Measurements from ENCODE around the gene MAOB. TPM values are rescaled to one million over a fixed set of nuclear protein-coding genes. Genes with fewer than 3 reads are reported as not detected.
"Not testable (repeated sequence)": the region's sequence is repeated elsewhere in the genome, so short reads cannot be mapped to it uniquely, and the experiment has no call there.

MAOB gene
- polyA plus RNA-seq, 2 donors, result 1.6 to 7.5 TPM

DNA sequence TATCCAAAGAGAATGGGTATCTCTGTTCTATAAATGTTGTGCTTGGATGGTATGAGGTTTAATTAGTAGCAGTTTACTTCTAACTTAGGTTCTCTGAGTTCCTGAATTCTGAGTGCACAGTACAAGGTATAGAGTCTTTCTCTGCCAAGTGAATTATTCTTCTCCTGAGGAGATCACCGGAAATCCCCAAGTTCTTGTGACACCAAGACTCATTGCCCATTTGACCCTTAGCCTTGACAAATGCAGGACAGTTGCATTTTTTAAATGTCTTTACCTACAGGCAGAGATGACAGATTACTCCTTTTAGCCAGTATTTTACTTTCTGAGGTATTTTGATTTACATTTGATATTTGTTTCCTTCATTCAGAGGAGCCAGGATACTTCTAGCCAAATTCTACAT, 153.3 kb downstream of the MAOB start:
- no peaks in the 10 kb centered on the region for H3K9me3 ChIP-seq (ENCODE audit: control insufficient read depth in 2 of 2, insufficient read depth in 1 of 2, low read depth in 1 of 2, low read length in 1 of 2)
- 94 to 100% methylated on average over 1 of the region's 1 CpG for WGBS, 2 donors
- H3K27me3 ChIP-seq (ENCODE audit: control insufficient read depth in 1 of 2, insufficient read depth in 2 of 2, low read length in 2 of 2), result peaks cover 0 to 8% of the 10 kb centered on the region in 2 donors
- H3K4me1 ChIP-seq (ENCODE audit: control insufficient read depth in 2 of 2, insufficient read depth in 2 of 2, low read length in 1 of 2), result no peaks in the 10 kb centered on the region
- H3K36me3 ChIP-seq (ENCODE audit: control insufficient read depth in 2 of 2, insufficient read depth in 2 of 2, low read length in 1 of 2), result no peaks in the 10 kb centered on the region
- no peak overlapping the region for H3K27ac ChIP-seq (ENCODE audit: low read depth in 2 of 2, low read length in 1 of 2)
- H3K4me3 ChIP-seq (ENCODE audit: low read depth in 1 of 2, low read length in 2 of 2), result no peak overlapping the region

GRCh38 chrX:43728002-43728401, 154.2 kb downstream of the MAOB start:
- H3K4me3 ChIP-seq (ENCODE audit: low read depth in 1 of 2, low read length in 2 of 2), result no peak overlapping the region
- no peaks in the 10 kb centered on the region for H3K4me1 ChIP-seq (ENCODE audit: control insufficient read depth in 2 of 2, insufficient read depth in 2 of 2, low read length in 1 of 2)
- H3K9me3 ChIP-seq (ENCODE audit: control insufficient read depth in 2 of 2, insufficient read depth in 1 of 2, low read depth in 1 of 2, low read length in 1 of 2), result no peaks in the 10 kb centered on the region
- 60 to 74% methylated on average over 5 of the region's 5 CpGs for whole genome bisulfite sequencing, 2 donors
- H3K27me3 ChIP-seq (ENCODE audit: control insufficient read depth in 1 of 2, insufficient read depth in 2 of 2, low read length in 2 of 2), result peaks cover 0 to 3% of the 10 kb centered on the region in 2 donors
- H3K27ac ChIP-seq (ENCODE audit: low read depth in 2 of 2, low read length in 1 of 2), result no peak overlapping the region
- H3K36me3 ChIP-seq (ENCODE audit: control insufficient read depth in 2 of 2, insufficient read depth in 2 of 2, low read length in 1 of 2), result no peaks in the 10 kb centered on the region

DNA sequence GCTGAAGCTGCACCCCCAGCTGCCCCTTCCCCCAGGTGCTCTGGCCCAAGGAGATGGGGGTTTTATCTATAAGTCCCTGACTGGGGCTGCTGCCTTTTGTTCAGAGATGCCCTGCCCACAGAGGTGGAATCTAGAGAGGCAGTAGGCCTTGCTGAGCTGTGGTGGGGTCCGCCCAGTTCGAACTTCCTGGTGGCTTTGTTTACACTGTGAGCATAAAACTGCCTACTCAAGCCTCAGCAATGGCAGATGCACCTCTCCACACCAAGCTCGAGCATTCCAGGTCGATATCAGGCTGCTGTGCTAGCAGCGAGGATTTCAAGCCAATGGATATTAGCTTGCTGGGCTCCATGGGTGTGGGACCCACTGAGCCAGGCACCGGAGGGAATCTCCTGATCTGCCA, 155.0 kb downstream of the MAOB start:
- 86 to 87% methylated on average over 6 of the region's 6 CpGs for WGBS, 2 donors

GRCh38 chrX:43725227-43725626, 157.0 kb downstream of the MAOB start:
- WGBS, 2 donors, result 66 to 89% methylated on average over 5 of the region's 5 CpGs
- not testable (repeated sequence) for H3K4me3 ChIP-seq (ENCODE audit: low read depth in 1 of 2, low read length in 2 of 2); H3K9me3 ChIP-seq (ENCODE audit: control insufficient read depth in 2 of 2, insufficient read depth in 1 of 2, low read depth in 1 of 2, low read length in 1 of 2)

More for the DNA sequence above, 155.0 kb downstream of the MAOB start:
- H3K27me3 ChIP-seq (ENCODE audit: control insufficient read depth in 1 of 2, insufficient read depth in 2 of 2, low read length in 2 of 2); H3K9me3 ChIP-seq (ENCODE audit: control insufficient read depth in 2 of 2, insufficient read depth in 1 of 2, low read depth in 1 of 2, low read length in 1 of 2); H3K27ac ChIP-seq (ENCODE audit: low read depth in 2 of 2, low read length in 1 of 2); H3K4me1 ChIP-seq (ENCODE audit: control insufficient read depth in 2 of 2, insufficient read depth in 2 of 2, low read length in 1 of 2); H3K36me3 ChIP-seq (ENCODE audit: control insufficient read depth in 2 of 2, insufficient read depth in 2 of 2, low read length in 1 of 2); H3K4me3 ChIP-seq (ENCODE audit: low read depth in 1 of 2, low read length in 2 of 2): not testable (repeated sequence)

DNA sequence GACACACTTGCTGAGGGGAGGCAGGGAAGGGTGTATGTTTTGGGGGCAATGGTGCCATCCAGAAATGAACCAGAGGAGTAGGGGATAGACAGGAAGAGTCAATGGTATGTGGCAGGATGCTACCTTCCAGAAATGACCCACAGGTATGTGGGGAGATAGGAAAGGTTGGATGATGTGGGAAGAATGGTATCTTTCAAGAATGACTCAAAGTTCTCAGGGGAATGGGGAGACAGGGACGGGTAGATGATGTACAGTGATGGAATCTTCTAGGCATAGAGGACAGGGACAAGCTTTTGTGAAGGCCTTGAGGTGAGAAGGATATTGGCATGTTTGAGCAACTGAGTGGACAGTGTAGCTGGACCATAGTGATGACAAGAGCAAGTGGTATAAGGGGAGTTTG, 161.3 kb downstream of the MAOB start:
- Histone ChIP-seq H3K9me3 (ENCODE audit: control insufficient read depth in 2 of 2, insufficient read depth in 1 of 2, low read depth in 1 of 2, low read length in 1 of 2) (peaks cover 0 to 2% of the 10 kb centered on the region in 2 donors), H3K4me1 (ENCODE audit: control insufficient read depth in 2 of 2, insufficient read depth in 2 of 2, low read length in 1 of 2) (no peaks in the 10 kb centered on the region), H3K4me3 (ENCODE audit: low read depth in 1 of 2, low read length in 2 of 2) (no peak overlapping the region), H3K27ac (ENCODE audit: low read depth in 2 of 2, low read length in 1 of 2) (no peak overlapping the region), H3K36me3 (ENCODE audit: control insufficient read depth in 2 of 2, insufficient read depth in 2 of 2, low read length in 1 of 2) (peaks cover 0 to 7% of the 10 kb centered on the region in 2 donors), H3K27me3 (ENCODE audit: control insufficient read depth in 1 of 2, insufficient read depth in 2 of 2, low read length in 2 of 2) (no peaks in the 10 kb centered on the region)
- WGBS, 2 donors, result 40 to 73% methylated on average over 1 of the region's 1 CpG

More at GRCh38 chrX:43725227-43725626, 157.0 kb downstream of the MAOB start:
- H3K4me1 ChIP-seq (ENCODE audit: control insufficient read depth in 2 of 2, insufficient read depth in 2 of 2, low read length in 1 of 2); H3K36me3 ChIP-seq (ENCODE audit: control insufficient read depth in 2 of 2, insufficient read depth in 2 of 2, low read length in 1 of 2); H3K27ac ChIP-seq (ENCODE audit: low read depth in 2 of 2, low read length in 1 of 2); H3K27me3 ChIP-seq (ENCODE audit: control insufficient read depth in 1 of 2, insufficient read depth in 2 of 2, low read length in 2 of 2): not testable (repeated sequence)

GRCh38 chrX:43720082-43720481, 162.2 kb downstream of the MAOB start:
- H3K27ac ChIP-seq (ENCODE audit: low read depth in 2 of 2, low read length in 1 of 2), result no peak overlapping the region
- no peak overlapping the region for H3K4me3 ChIP-seq (ENCODE audit: low read depth in 1 of 2, low read length in 2 of 2)
- H3K36me3 ChIP-seq (ENCODE audit: control insufficient read depth in 2 of 2, insufficient read depth in 2 of 2, low read length in 1 of 2), result peaks cover 0 to 8% of the 10 kb centered on the region in 2 donors
- H3K9me3 ChIP-seq (ENCODE audit: control insufficient read depth in 2 of 2, insufficient read depth in 1 of 2, low read depth in 1 of 2, low read length in 1 of 2), result peaks cover 0 to 2% of the 10 kb centered on the region in 2 donors
- WGBS, 2 donors, result 77 to 84% methylated on average over 3 of the region's 3 CpGs
- no peaks in the 10 kb centered on the region for H3K27me3 ChIP-seq (ENCODE audit: control insufficient read depth in 1 of 2, insufficient read depth in 2 of 2, low read length in 2 of 2)
- no peaks in the 10 kb centered on the region for H3K4me1 ChIP-seq (ENCODE audit: control insufficient read depth in 2 of 2, insufficient read depth in 2 of 2, low read length in 1 of 2)

DNA sequence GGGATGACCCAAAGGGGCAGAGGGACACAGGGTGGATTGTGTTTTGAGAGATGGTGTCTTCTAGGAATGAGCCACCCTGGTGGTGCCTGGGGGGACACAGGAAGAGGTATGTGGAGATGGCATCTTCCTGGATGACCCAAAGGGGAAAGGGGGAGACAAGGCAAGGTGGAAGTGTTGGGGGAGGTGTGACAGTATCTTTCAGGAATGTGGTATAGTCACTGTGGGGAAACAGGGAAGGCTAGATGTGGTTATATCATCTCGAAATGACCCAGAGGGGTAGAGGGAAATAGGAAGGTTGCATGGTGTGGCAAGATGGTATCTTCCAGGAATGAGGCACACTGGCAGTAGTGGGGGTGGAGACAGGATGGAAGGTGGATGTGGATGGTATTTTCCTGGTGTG, 163.3 kb downstream of the MAOB start:
- Histone ChIP-seq H3K27me3 (ENCODE audit: control insufficient read depth in 1 of 2, insufficient read depth in 2 of 2, low read length in 2 of 2) (peaks cover 0 to 3% of the 10 kb centered on the region in 2 donors), H3K9me3 (ENCODE audit: control insufficient read depth in 2 of 2, insufficient read depth in 1 of 2, low read depth in 1 of 2, low read length in 1 of 2) (peaks cover 0 to 2% of the 10 kb centered on the region in 2 donors), H3K4me1 (ENCODE audit: control insufficient read depth in 2 of 2, insufficient read depth in 2 of 2, low read length in 1 of 2) (no peaks in the 10 kb centered on the region), H3K36me3 (ENCODE audit: control insufficient read depth in 2 of 2, insufficient read depth in 2 of 2, low read length in 1 of 2) (peaks cover 0 to 11% of the 10 kb centered on the region in 2 donors), H3K4me3 (ENCODE audit: low read depth in 1 of 2, low read length in 2 of 2) (no peak overlapping the region), H3K27ac (ENCODE audit: low read depth in 2 of 2, low read length in 1 of 2) (no peak overlapping the region)
- WGBS, 2 donors, result 72 to 86% methylated on average over 1 of the region's 1 CpG

- Histone ChIP-seq H3K4me3 (ENCODE audit: low read depth in 1 of 2, low read length in 2 of 2) (no peak overlapping the region), H3K9me3 (ENCODE audit: control insufficient read depth in 2 of 2, insufficient read depth in 1 of 2, low read depth in 1 of 2, low read length in 1 of 2) (peaks cover 0 to 2% of the 10 kb centered on the region in 2 donors), H3K4me1 (ENCODE audit: control insufficient read depth in 2 of 2, insufficient read depth in 2 of 2, low read length in 1 of 2) (no peaks in the 10 kb centered on the region), H3K27me3 (ENCODE audit: control insufficient read depth in 1 of 2, insufficient read depth in 2 of 2, low read length in 2 of 2) (peaks cover 0 to 3% of the 10 kb centered on the region in 2 donors), H3K36me3 (ENCODE audit: control insufficient read depth in 2 of 2, insufficient read depth in 2 of 2, low read length in 1 of 2) (peaks cover 0 to 11% of the 10 kb centered on the region in 2 donors), H3K27ac (ENCODE audit: low read depth in 2 of 2, low read length in 1 of 2) (no peak overlapping the region)
- 89 to 93% methylated on average over 6 of the region's 6 CpGs for WGBS, 2 donors
Observed at GRCh38 chrX:43718546-43718945, 163.7 kb downstream of the MAOB start.

- Histone ChIP-seq H3K9me3 (ENCODE audit: control insufficient read depth in 2 of 2, insufficient read depth in 1 of 2, low read depth in 1 of 2, low read length in 1 of 2) (peaks cover 0 to 2% of the 10 kb centered on the region in 2 donors), H3K4me1 (ENCODE audit: control insufficient read depth in 2 of 2, insufficient read depth in 2 of 2, low read length in 1 of 2) (no peaks in the 10 kb centered on the region), H3K36me3 (ENCODE audit: control insufficient read depth in 2 of 2, insufficient read depth in 2 of 2, low read length in 1 of 2) (peaks cover 0 to 11% of the 10 kb centered on the region in 2 donors), H3K4me3 (ENCODE audit: low read depth in 1 of 2, low read length in 2 of 2) (no peak overlapping the region), H3K27ac (ENCODE audit: low read depth in 2 of 2, low read length in 1 of 2) (no peak overlapping the region), H3K27me3 (ENCODE audit: control insufficient read depth in 1 of 2, insufficient read depth in 2 of 2, low read length in 2 of 2) (peaks cover 0 to 3% of the 10 kb centered on the region in 2 donors)
- WGBS, 2 donors, result 90 to 91% methylated on average over 1 of the region's 1 CpG
Observed at GRCh38 chrX:43718081-43718480, 164.2 kb downstream of the MAOB start.

DNA sequence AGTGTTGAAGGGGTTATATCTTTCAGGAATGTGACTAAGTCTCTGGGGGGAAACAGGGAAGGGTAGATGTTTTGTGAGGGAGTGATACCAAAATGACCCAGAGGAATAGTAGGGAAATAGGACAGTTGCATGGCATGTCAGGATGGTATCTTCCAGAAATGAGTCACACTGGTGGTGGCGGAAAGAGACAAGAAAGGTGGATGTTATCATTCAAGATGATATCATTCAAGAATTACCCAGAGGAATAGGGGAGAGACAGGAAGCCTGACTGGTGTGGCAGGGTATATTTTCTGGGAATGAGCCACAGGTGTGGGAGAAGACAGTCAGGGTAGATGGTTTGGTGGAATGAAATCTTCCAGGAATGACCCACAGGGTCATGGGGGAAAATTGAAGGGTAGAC, 165.1 kb downstream of the MAOB start:
- H3K27ac ChIP-seq (ENCODE audit: low read depth in 2 of 2, low read length in 1 of 2), result no peak overlapping the region
- H3K27me3 ChIP-seq (ENCODE audit: control insufficient read depth in 1 of 2, insufficient read depth in 2 of 2, low read length in 2 of 2), result peaks cover 0 to 3% of the 10 kb centered on the region in 2 donors
- no peaks in the 10 kb centered on the region for H3K4me1 ChIP-seq (ENCODE audit: control insufficient read depth in 2 of 2, insufficient read depth in 2 of 2, low read length in 1 of 2)
- 85 to 95% methylated on average over 1 of the region's 1 CpG for WGBS, 2 donors
- H3K4me3 ChIP-seq (ENCODE audit: low read depth in 1 of 2, low read length in 2 of 2), result no peak overlapping the region
- peaks cover 2 to 11% of the 10 kb centered on the region in 2 donors for H3K36me3 ChIP-seq (ENCODE audit: control insufficient read depth in 2 of 2, insufficient read depth in 2 of 2, low read length in 1 of 2)
- peaks cover 0 to 2% of the 10 kb centered on the region in 2 donors for H3K9me3 ChIP-seq (ENCODE audit: control insufficient read depth in 2 of 2, insufficient read depth in 1 of 2, low read depth in 1 of 2, low read length in 1 of 2)
